Epithelial cell of esophagus (primary cell): ENCODE results near the gene CCDC68.

Experiments
- DNase-seq: peaks from one replicate; pipeline ENCODE4 v3.0.0; 2010; ENCODE audit warnings: low read depth
- H3K4me3 ChIP-seq: 2 replicates; pipeline ENCODE4 v1.5.1; 2011; ENCODE audit warnings: mild to moderate bottlenecking, low read length, control low read depth
- TF ChIP-seq, protein P1 (sequence below): IDR thresholded peaks from 2 replicates; pipeline ENCODE4 v1.5.1; 2011; ENCODE audit warnings: low read depth, mild to moderate bottlenecking, low read length, control low read depth, inconsistent platforms; ENCODE audit not compliant: insufficient read depth; ENCODE audit errors: missing control alignments

CCDC68 gene

DNA sequence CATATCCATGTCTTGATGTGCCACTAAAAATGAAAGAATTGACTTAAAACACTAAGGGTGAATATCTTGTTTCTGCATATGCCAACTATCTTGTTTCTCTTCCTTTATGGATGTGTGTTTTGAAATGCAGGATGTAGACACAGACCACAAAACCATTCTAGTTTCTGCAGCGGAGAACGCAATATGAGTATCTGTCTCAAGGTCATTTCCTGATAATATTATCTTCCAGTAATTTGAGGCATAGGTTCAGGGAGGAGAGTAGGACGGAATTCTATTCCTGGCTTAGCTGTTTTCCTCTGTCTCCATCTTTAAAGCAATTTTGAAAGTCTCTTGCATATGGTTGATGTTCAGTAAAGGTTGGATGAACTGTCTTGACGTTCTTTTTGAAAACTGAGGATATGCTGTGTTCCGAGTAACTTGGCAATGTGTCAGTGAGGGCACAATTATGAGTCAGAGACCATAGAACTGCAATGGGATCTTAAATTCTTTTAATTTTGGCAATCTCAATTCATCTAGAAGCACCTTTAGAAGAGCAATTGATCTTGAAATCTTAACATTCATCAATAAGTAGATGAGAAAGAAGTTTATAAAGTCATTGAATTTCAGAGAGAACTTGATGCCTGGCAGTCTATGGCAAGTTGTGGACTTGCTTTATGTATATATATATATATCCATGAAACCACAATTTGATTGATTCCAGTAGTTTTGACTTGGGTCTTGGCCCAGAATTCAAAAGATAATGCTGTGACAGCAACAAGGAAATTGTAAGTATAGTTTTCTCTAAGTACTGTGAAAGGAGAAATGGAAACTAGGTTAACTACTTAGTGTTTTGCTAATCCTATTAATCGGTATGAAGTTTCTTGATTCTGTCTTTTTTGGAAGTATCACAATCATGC lies 106.2 kb downstream of the CCDC68 start:
- TF ChIP-seq, protein P1, sequence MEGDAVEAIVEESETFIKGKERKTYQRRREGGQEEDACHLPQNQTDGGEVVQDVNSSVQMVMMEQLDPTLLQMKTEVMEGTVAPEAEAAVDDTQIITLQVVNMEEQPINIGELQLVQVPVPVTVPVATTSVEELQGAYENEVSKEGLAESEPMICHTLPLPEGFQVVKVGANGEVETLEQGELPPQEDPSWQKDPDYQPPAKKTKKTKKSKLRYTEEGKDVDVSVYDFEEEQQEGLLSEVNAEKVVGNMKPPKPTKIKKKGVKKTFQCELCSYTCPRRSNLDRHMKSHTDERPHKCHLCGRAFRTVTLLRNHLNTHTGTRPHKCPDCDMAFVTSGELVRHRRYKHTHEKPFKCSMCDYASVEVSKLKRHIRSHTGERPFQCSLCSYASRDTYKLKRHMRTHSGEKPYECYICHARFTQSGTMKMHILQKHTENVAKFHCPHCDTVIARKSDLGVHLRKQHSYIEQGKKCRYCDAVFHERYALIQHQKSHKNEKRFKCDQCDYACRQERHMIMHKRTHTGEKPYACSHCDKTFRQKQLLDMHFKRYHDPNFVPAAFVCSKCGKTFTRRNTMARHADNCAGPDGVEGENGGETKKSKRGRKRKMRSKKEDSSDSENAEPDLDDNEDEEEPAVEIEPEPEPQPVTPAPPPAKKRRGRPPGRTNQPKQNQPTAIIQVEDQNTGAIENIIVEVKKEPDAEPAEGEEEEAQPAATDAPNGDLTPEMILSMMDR, result no peak
- no peak overlapping the region for H3K4me3 ChIP-seq
- no peak for DNase-seq
